GM12878 (cell line): Measurements from ENCODE around the gene EPHB2. TPM values are rescaled to one million over a fixed set of nuclear protein-coding genes. Genes with fewer than 3 reads are reported as not detected.

Experiments used
- ATAC-seq: fragments of 200-7000 bp; cut with Tn5 transposase; 3 replicates; pipeline ENCODE4 v1.9.1; 2020; ENCODE audit warnings: mild to moderate bottlenecking, moderate library complexity
- BruUV-seq: library from RNA; stranded (reverse); fragments of 400-500 nt; replicated peaks from 2 replicates; lab custom pipeline; 2021; lab: Mats Ljungman, UMichigan
- CTCF ChIA-PET: fragments of 300-600 bp; sonication (Branson Sonifier 250); formaldehyde crosslinking; extraction: SDS; loops from one replicate; lab custom pipeline; 2021; ENCODE audit warnings: inconsistent platforms; lab: Yijun Ruan, JAX
- POLR2A ChIA-PET: fragments of 350-600 bp; formaldehyde crosslinking; extraction: SDS; loops from one replicate; lab custom pipeline; 2021; ENCODE audit warnings: inconsistent platforms; lab: Charles Lee
- RAD21 ChIA-PET: fragments of 300-600 bp; sonication (Branson Sonifier 250); formaldehyde crosslinking; loops from one replicate; lab custom pipeline; 2023; ENCODE audit warnings: antibody characterized with exemption; ENCODE audit not compliant: unreplicated experiment; lab: Charles Lee
- SMC1A ChIA-PET: fragments of 300-600 bp; sonication (Branson Sonifier 250); formaldehyde crosslinking; loops from one replicate; lab custom pipeline; 2023; ENCODE audit not compliant: unreplicated experiment, uncharacterized antibody; lab: Charles Lee
- DNase-seq: peaks from one replicate; pipeline ENCODE4 v3.0.0-alpha.2; 2011; ENCODE audit warnings: low read depth, low spot score
- FAIRE-seq: peaks from 3 replicates; lab custom pipeline; 2011; peaks lifted over from hg19 to GRCh38; lab: Jason Lieb, UNC
- H2AFZ ChIP-seq: 2 replicates; pipeline ENCODE4 v1.6.0; 2011; ENCODE audit warnings: low read depth, low read length, control low read depth; ENCODE audit not compliant: control insufficient read depth
- H3K27ac ChIP-seq: 2 replicates; pipeline ENCODE4 v1.5.1; 2011; ENCODE audit warnings: control low read depth; ENCODE audit not compliant: control insufficient read depth, insufficient read depth
- H3K27me3 ChIP-seq, 2 experiments: replicated peaks in 1 of 2; 2 replicates each; pipeline versions ENCODE4 v1.6.0 to v1.6.1; 2011; ENCODE audit warnings: low read length in 1 of 2; ENCODE audit not compliant: control insufficient read depth in 2 of 2, insufficient read depth in 2 of 2
- H3K36me3 ChIP-seq, 2 experiments: 2 replicates each; pipeline ENCODE4 v1.5.1; 2011; ENCODE audit warnings: low read length in 1 of 2; ENCODE audit not compliant: control insufficient read depth in 2 of 2, insufficient read depth in 2 of 2
- H3K4me1 ChIP-seq: 2 replicates; pipeline ENCODE4 v1.6.1; 2011; ENCODE audit warnings: mild to moderate bottlenecking, low read length, moderate library complexity, mixed read lengths; ENCODE audit not compliant: control insufficient read depth, insufficient read depth
- H3K4me2 ChIP-seq: 2 replicates; pipeline ENCODE4 v1.6.0; 2011; ENCODE audit warnings: control low read depth; ENCODE audit not compliant: control insufficient read depth, insufficient read depth
- H3K4me3 ChIP-seq: fragments of 200-600 bp; sonication (generic); 2 replicates; pipeline ENCODE4 v1.5.1; 2016
- H3K79me2 ChIP-seq: 2 replicates; pipeline ENCODE4 v1.6.0; 2011; ENCODE audit warnings: low read length; ENCODE audit not compliant: control insufficient read depth, insufficient read depth
- H3K9ac ChIP-seq: 2 replicates; pipeline ENCODE4 v1.8.0; 2011; ENCODE audit warnings: low read length, control low read depth, mixed read lengths; ENCODE audit not compliant: control insufficient read depth, insufficient read depth
- H3K9me3 ChIP-seq: replicated peaks from 3 replicates; pipeline ENCODE4 v1.5.1; 2011; ENCODE audit warnings: mild to moderate bottlenecking, low read length; ENCODE audit not compliant: control insufficient read depth, insufficient read depth
- H4K20me1 ChIP-seq: 2 replicates; pipeline ENCODE4 v1.6.0; 2011; ENCODE audit not compliant: control insufficient read depth, insufficient read depth
- CHD4 ChIP-seq: fragments of 200-600 bp; sonication (generic); IDR thresholded peaks from 2 replicates; pipeline ENCODE4 v1.6.1; 2016; ENCODE audit warnings: mild to moderate bottlenecking
- DPF2 ChIP-seq: fragments of 450-650 bp; IDR thresholded peaks from 2 replicates; pipeline ENCODE4 v1.6.1; 2017; ENCODE audit warnings: mild to moderate bottlenecking
- ETV6 ChIP-seq, 2 experiments: fragments of 450-650 bp in 1 of 2; IDR thresholded peaks in 1 of 2; conservative IDR thresholded peaks in 1 of 2; 2 replicates each; pipeline ENCODE4 v1.6.1; 2014; ENCODE audit warnings: antibody characterized with exemption in 1 of 2, borderline replicate concordance in 1 of 2, low read depth in 1 of 2, mild to moderate bottlenecking in 1 of 2, moderate library complexity in 1 of 2
- IRF4 ChIP-seq: IDR thresholded peaks from 2 replicates; pipeline ENCODE4 v1.6.1; 2011; ENCODE audit warnings: low read depth, low read length
- MEF2A ChIP-seq: IDR thresholded peaks from 2 replicates; pipeline ENCODE4 v1.6.1; 2011; ENCODE audit warnings: low read depth, mild to moderate bottlenecking, low read length, moderate library complexity; ENCODE audit not compliant: insufficient read depth
- MYB ChIP-seq: fragments of 150-350 bp; IDR thresholded peaks from 2 replicates; pipeline ENCODE4 v1.6.1; 2014; ENCODE audit warnings: mild to moderate bottlenecking, low read depth, low read length, borderline replicate concordance
- POLR2A ChIP-seq: IDR thresholded peaks from 2 replicates; pipeline ENCODE4 v1.6.1; 2011; ENCODE audit warnings: low read depth, mild to moderate bottlenecking, low read length
- SIN3A ChIP-seq: IDR thresholded peaks from 2 replicates; pipeline ENCODE4 v1.6.1; 2012; ENCODE audit warnings: low read depth, low read length, improper control_type of control experiment
- SIX5 ChIP-seq: IDR thresholded peaks from 2 replicates; pipeline ENCODE4 v1.6.1; 2011; ENCODE audit warnings: mild to moderate bottlenecking, low read depth, low read length, moderate library complexity; ENCODE audit not compliant: severe bottlenecking
- SRF ChIP-seq, 2 experiments: IDR thresholded peaks; 2 replicates each; pipeline ENCODE4 v1.6.1; 2011; ENCODE audit warnings: low read depth in 2 of 2, low read length in 2 of 2, mild to moderate bottlenecking in 1 of 2, moderate library complexity in 1 of 2
- TCF12 ChIP-seq: IDR thresholded peaks from 2 replicates; pipeline ENCODE4 v1.6.1; 2011; ENCODE audit warnings: low read depth, mild to moderate bottlenecking, low read length
- USF1 ChIP-seq: IDR thresholded peaks from 2 replicates; pipeline ENCODE4 v1.6.1; 2011; ENCODE audit warnings: borderline replicate concordance, low read depth, mild to moderate bottlenecking, moderate library complexity, mixed read lengths, low read length; ENCODE audit not compliant: insufficient read depth; ENCODE audit errors: extremely low read length
- YY1 ChIP-seq: IDR thresholded peaks from 2 replicates; pipeline ENCODE4 v1.6.1; 2011; ENCODE audit warnings: low read depth, mild to moderate bottlenecking, low read length
- WGBS: methylation state at CpG from one replicate; pipeline ENCODE4 v1.1.6; 2016; ENCODE audit warnings: low lambda C conversion rate; ENCODE audit not compliant: insufficient replicate concordance, insufficient coverage; ENCODE audit errors: missing lambda C conversion rate; 5-methylcytosine and 5-hydroxymethylcytosine counted together
- in situ Hi-C: fragments of 300-500 bp; cut with MboI; formaldehyde crosslinking; loops from 9 replicates; pipeline ENCODE4 v1.14.3; 2018; ENCODE audit warnings: mixed read lengths
- intact Hi-C: fragments of 100-400 bp; cut with micrococcal nuclease; formaldehyde crosslinking; loops from one replicate; pipeline ENCODE4 v1.14.2; 2022; ENCODE audit not compliant: unreplicated experiment
- polyA plus RNA-seq, 11 experiments: library from polyadenylated mRNA; depleted of rRNA in 4 of 11; unstranded in 6 of 11; stranded (reverse) in 5 of 11; fragments of >200 nt; fragmentation: Nextera tagmentation in 4 of 11; fragmentation: Illumina TruSeq in 1 of 11; extraction: Ambion mirVana in 4 of 11; extraction: Trizol in 1 of 11; gene quantifications; 1 replicate in 1 of 11; 2 replicates in 10 of 11; pipeline versions ENCODE4 v1.2.1 to v1.2.3, GENCODE V29; 2011 to 2016; ENCODE audit warnings: inconsistent platforms in 2 of 11, missing spikeins in 2 of 11, low read depth in 1 of 11
- total RNA-seq, 4 experiments: library from RNA; depleted of rRNA in 3 of 4; stranded (reverse); fragments of >200 nt in 3 of 4; fragmentation: Illumina TruSeq in 1 of 4; extraction: Trizol in 1 of 4; gene quantifications; 2 replicates each; pipeline versions ENCODE4 v1.2.1 to v1.2.3, GENCODE V29; 2013 to 2021
- TF ChIP-seq, protein P1 (sequence below): IDR thresholded peaks from 2 replicates; pipeline ENCODE4 v1.6.1; 2011; ENCODE audit warnings: low read depth, low read length, improper control_type of control experiment, borderline replicate concordance

The EPHB2 gene
- total and polyA plus RNA-seq, 10 of the 15 experiments (the other 5 are each of a cell fraction or from before 2014, with no cell fraction given): 0.13 to 3.3 (median 0.92) TPM

DNA sequence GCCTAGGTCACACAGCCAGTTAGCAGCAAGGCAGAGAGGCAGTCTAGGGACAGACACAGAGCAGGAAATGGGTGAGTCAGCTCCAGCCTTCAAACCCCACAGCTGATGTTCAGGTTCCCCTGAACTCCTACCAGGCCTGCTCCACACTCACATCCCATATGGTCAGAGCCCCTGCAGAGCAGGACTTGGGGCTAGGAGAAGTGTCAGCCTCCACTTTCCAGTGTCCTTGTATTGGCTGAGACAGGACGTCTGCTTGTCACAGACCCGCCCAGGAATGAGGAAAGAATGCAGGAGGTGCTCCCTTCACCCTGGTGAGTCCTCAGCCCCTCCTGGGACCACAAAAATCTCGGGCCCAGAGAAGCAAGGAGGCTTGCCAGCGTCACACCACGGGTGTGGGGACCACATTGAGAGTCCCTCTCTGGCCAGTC is 169.5 kb downstream of the EPHB2 start:
- Histone ChIP-seq H3K27me3 (peaks cover 0 to 3% of the 10 kb centered on the region in 2 experiments; a peak in 2 of 4 replicates), H3K79me2 (no peaks in the 10 kb centered on the region), H3K9me3 (no peaks in the 10 kb centered on the region), H3K27ac (no peak overlapping the region), H3K9ac (no peak overlapping the region), H3K4me3 (no peak overlapping the region), H3K4me1 (no peaks in the 10 kb centered on the region), H3K4me2 (no peak overlapping the region), H3K36me3 (no peaks in the 10 kb centered on the region), H2AFZ (no peak overlapping the region), H4K20me1 (no peaks in the 10 kb centered on the region; the same call in 1 of the 2 replicates)
- no TSS peak for BruUV-seq
- ChIA-PET CTCF (no interaction called here), SMC1A (no interaction called here), RAD21 (no interaction called here), POLR2A (no interaction called here)
- in situ Hi-C loops (loop anchor here (10.0 kb wide), 1 partner anchor 175 kb away; no protein-coding TSS in a partner anchor), intact Hi-C loops (no loop called here)
- ATAC-seq (no peak; the same call in 2 of the 3 replicates), FAIRE-seq (no peak)
- TF ChIP-seq SRF (IDR thresholded peaks at IDR 0.05; ENCODE audit: low read depth in 2 of 2, low read length in 2 of 2): no peak
- TF ChIP-seq ETV6 (conservative IDR thresholded peaks at IDR 0.05 in 1 of 2, IDR thresholded peaks at IDR 0.05 in 1 of 2; ENCODE audit: borderline replicate concordance in 1 of 2, low read depth in 1 of 2): no peak
- no peak for TF ChIP-seq TCF12
- TF ChIP-seq, protein P1, sequence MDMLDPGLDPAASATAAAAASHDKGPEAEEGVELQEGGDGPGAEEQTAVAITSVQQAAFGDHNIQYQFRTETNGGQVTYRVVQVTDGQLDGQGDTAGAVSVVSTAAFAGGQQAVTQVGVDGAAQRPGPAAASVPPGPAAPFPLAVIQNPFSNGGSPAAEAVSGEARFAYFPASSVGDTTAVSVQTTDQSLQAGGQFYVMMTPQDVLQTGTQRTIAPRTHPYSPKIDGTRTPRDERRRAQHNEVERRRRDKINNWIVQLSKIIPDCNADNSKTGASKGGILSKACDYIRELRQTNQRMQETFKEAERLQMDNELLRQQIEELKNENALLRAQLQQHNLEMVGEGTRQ: no peak
- no peak for TF ChIP-seq YY1
- no peak for TF ChIP-seq CHD4
- TF ChIP-seq USF1: no peak
- no peak for TF ChIP-seq SIX5
- TF ChIP-seq MYB: no peak
- no peak for TF ChIP-seq IRF4
- no peak for TF ChIP-seq MEF2A
- no peak for TF ChIP-seq SIN3A
- no peak for TF ChIP-seq POLR2A
- no peak for TF ChIP-seq DPF2
- TF ChIP-seq, all 136 proteins: peak for 0
- WGBS: 2% methylated on average over 5 of the region's 5 CpGs
- no peak for DNase-seq
